GM19438 (cell line): Measurements from ENCODE around the gene DMTF1.
A peak's percentile ranks its signal among the peaks of the same experiment; 100 is the strongest.
"Not testable (repeated sequence)": the region's sequence is repeated elsewhere in the genome, so short reads cannot be mapped to it uniquely, and the experiment has no call there.

Source experiments
- ATAC-seq: cut with Tn5 transposase; IDR thresholded peaks from one replicate; pipeline ENCODE4 v1.9.1; 2021; ENCODE audit warnings: low read depth; ENCODE audit not compliant: unreplicated experiment

The DMTF1 gene, protein sequence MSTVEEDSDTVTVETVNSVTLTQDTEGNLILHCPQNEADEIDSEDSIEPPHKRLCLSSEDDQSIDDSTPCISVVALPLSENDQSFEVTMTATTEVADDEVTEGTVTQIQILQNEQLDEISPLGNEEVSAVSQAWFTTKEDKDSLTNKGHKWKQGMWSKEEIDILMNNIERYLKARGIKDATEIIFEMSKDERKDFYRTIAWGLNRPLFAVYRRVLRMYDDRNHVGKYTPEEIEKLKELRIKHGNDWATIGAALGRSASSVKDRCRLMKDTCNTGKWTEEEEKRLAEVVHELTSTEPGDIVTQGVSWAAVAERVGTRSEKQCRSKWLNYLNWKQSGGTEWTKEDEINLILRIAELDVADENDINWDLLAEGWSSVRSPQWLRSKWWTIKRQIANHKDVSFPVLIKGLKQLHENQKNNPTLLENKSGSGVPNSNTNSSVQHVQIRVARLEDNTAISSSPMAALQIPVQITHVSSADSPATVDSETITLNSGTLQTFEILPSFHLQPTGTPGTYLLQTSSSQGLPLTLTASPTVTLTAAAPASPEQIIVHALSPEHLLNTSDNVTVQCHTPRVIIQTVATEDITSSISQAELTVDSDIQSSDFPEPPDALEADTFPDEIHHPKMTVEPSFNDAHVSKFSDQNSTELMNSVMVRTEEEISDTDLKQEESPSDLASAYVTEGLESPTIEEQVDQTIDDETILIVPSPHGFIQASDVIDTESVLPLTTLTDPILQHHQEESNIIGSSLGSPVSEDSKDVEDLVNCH

DNA sequence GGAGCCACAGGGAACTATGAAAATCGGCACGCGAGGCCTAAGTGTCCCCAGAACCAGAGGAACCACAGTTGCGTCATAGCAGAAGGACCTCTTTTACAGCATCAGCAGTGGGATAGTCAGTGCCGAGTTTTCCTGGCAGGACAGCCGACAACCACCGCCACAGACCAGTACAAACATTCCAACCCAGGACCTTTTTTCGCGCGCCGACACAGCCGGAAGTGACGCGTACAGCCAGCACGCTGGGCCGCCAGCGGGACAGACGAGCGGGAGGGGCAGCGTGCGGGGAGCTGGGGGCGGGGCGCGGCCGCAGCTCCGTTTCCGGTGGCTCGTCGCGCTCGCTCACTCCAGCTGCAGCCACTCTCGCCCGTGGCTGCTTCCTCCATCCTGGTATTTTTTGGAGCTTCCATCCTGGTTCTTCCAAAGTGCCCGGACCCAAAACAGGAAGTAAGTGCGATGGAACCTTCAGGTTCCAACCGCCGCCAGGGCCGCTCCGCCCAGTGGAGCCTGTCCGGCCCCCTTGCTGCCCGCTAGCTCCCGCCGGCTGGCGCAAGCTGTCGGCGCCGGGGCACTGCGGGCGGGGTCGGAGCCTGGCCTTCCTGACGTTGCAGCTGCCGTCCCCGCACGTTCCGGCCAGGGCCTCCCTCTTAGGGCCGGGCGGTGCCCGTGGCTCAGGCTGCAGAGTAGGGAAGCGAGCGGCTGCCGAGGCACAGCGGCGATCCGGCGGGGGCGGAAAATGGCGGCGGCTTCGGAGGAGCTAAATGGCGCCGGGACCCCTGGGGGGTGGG lies at the start of gene DMTF1:
TSS of gene DMTF1 (plus strand) at position 342 of the 785 bp plus-strand sequence. CDS start 12,489 bp downstream, outside the sequence.
- ATAC-seq, result peak; percentile 81

DNA sequence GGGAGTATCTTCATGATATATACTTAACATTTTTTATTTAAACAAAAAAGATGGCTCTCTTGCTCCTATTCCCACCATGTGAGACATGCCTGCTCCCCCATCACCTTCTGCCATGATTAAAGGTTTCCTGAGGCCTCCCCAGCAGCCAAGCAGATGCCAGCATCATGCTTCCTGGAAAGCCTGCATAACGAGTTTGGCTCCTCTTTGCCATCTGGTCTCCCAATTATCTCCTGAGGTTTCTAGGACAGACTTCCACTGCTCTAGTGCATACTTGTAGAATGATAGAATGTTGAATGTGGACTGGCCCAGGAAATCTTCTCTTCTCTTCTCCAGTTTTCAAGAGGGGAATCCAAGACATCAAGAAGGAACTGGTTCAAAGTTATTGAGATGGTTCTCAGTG lies 46.9 kb upstream of the DMTF1 start:
- no peak for ATAC-seq

DNA sequence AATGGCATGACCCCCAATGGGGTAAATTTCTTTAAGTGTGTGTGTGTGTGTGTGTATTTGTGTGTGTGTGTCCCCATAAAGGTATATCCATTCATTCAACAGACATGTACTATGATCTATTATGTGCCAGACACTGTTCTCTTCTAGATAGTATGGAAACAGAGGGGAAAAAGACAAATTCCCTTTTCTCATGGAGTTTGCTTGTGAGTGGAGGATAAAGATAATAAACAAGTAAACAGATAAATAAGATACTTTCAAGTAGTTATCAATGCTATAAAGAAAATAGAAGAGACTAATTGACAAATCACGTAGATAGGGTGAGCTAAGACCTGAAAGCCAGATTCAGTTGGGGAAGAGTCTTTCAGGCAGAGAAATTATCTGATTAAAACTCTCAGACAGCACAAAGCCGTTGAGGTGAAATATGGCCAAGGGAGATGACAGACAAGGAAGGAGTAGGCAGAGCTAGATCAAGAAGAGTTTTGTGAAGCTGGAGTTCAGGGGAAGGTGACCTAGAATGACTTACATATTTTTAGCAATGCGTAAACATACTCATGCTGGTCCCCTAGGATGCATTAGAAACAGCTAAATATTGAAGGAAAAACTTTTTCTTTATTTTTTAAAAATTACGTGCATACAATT lies 45.2 kb upstream of the DMTF1 start:
- no peak for ATAC-seq

DNA sequence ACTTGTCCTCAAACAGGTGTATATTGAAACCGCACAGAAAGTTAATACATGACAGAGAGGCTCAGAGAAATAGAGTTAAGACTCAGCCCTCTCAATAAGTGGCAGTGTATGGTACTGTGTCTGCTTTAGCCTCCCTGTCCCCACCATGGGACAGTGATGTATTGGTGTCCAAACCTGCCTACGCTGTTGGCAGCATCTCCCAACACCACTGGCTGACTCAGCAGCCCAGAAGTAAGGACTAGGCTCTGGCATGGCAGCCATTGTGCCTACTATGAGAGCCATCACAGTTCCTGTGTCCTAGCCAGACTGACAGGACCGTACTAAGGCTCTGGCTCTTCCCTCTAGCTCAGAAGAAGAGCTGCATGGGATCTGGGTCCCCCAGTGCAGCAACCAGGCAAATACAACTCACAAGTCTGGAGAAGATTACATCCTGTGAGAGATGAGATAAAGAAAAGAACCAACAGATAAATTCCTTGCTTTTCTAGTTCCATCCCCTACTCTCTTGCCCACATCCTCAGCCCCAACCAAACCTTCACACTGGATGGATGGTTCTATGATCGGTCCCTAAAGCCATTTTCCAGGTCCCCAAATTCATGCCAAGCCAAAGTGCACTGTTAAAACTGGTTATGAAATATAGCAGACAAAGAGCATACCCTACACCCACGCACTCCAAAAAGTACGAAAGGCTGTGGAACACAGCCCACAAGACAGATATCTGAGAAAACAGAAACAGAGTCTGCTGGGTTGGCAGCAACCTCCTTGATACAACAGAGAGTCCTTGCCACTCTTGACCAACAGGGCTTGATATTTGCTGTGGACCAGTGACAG lies 44.1 kb upstream of the DMTF1 start:
- ATAC-seq, result no peak

DNA sequence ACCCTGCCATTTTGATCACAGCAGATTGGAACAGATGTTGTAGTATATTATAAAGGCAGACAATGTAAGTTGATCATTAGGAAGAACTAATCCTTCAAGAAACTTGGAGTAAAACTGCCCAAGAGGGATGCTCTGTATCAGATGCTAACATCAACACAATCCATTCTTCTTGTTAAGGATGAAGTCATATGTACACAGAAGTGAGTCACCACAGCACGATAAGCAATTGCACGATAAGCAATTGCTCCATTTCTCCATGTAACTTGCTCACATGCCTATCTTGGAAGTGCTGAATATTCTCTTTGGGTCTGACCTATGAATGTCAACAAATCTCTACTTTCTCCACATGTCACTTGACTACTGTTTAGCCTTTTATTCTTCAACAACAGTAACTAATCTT lies 41.5 kb upstream of the DMTF1 start:
- ATAC-seq, result no peak

DNA sequence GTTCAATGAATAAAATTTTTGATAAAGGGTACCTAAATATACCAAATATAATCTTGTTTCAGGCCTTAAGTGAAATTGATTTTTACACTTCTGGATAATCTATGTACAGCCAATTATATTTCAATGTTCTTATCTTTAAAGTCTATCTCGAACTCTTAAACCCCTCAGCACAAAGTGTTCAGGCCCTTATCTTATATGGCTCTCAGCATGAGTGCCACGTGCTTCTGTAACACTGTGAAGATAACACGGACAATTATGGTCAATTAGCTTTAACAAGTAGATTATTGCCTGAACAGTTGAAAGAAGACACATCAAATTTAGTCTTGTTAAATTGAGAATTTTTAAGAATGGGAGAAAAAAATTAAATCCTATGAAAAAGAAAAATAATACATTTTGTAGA lies 40.4 kb upstream of the DMTF1 start:
- ATAC-seq, result no peak

DNA sequence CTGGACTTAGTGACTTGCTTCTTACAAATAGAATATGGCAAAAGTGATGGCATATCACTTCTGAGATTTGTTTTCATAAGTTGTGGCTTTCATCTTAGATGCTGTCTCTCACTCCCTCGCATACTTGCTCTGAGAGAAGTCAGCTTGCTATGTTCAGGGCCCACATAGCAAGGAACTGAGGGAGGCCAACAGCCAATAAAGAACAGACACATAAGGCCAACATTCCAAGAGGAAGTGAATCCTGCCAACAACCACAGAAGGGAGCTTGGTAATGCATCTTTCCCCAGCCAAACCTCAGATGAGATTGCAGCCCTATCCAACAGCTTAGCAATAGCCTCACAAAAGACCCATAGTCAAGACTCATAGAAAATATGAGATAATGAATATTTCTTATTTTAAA lies 39.2 kb upstream of the DMTF1 start:
- ATAC-seq, result no peak

DNA sequence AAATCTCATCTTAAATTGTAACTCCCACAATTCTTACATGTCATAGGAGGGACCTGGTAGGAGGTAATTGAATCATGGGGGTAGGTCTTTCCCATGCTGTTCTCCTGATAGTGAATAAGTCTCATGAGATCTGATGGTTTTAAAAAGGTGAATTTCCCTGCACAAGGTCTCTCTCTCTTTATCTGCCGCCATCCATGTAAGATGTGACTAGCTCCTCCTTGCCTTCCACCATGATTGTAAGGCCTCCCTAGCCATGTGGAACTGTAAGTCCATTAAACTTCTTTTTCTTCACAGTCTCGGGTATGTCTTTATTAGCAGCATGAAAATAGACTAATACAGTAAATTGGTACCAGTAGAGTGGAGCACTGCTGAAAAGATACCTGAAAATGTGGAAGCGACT lies 38.3 kb upstream of the DMTF1 start:
- ATAC-seq, result not testable (repeated sequence)

DNA sequence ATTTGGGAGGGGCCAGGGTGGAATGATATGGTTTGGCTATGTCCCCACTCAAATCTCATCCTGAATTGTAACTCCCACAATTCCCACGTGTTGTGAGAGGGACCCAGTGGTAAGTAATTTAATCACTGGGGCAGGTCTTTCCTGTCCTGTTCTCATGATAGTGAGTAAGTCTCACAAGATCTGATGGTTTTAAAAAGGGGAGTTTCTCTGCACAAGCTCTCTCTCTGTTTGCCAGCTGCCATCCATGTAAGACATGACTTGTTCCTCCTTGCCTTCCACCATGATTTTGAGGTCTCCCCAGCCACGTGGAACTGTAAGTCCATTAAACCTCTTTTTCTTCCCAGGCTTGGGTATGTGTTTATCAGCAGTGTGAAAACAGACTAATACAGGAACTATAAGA lies 36.5 kb upstream of the DMTF1 start:
- ATAC-seq, result not testable (repeated sequence)

DNA sequence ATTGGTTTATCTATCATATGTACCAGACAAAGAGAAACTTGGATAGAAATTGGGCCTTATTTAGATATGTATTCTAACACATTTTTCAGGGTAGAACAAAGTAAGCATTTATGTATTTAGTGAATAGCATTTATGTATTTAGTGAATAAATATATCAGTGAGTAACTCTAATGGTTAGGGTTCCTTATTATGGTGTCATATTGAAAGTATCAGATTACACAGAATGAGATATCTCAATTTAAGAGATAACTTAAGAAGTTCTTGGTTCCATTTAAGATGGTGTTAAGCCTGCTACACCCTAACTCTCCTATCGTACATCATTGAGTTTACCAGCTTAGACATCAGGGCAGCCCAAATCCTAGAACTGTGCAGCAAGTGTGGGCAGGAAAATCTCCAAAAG lies 35.9 kb upstream of the DMTF1 start:
- no peak for ATAC-seq

DNA sequence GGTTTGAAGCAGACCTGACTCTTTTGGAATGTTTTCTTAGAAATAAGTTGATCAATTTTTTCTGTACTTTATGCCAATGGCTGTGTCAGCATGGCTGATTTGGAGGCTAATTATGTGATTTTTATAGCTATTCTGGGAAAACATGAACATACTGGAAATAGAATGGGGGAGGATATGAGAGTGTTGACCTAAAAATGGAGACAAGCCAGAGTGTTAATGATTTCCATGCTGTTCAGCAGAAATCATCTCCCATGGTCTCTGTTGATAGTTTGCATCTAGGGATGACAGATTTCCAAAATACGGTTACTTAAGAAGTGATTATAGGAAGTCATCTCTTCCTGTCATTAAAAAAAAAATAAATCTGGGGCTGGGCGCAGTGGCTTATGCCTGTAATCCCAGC lies 32.7 kb upstream of the DMTF1 start:
- ATAC-seq, result no peak

DNA sequence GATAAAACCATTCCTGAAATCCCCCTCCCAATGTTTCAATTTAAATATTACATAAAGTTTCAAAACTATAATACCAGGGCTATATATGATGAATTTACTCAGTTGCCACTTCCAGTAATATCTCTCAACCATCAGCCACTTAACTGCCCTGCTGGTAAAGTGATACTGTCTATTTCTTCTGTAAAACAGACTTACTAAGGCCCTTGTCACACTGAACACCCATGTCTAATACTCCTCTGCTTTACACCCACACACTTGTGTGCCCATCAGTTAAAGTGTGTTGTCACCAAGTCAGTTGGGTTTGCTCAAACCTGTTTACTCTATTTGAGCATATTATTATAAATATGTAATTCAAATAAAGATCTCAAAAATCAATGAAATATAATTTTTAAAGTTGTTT lies 29.1 kb upstream of the DMTF1 start:
- ATAC-seq, result no peak

DNA sequence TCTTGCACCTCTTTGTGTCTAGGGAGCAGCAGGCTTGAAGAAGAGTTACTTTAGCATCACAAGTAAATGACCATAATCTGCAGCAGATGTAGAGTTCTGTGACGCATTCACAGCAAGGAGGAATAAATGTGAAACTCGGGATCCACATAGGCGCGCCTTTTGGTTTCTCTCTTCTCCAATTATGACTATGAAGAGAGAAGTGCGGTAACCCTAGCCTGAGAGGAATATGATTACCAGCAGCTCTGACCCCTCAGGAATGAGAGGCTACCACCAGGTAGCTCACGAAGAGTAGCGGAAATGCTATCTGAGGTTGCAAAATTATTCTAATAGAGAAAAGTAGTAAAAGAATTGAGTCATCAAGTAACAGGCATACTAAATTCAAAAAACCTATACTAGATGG lies 25.2 kb upstream of the DMTF1 start:
- ATAC-seq, result peak; percentile 49

DNA sequence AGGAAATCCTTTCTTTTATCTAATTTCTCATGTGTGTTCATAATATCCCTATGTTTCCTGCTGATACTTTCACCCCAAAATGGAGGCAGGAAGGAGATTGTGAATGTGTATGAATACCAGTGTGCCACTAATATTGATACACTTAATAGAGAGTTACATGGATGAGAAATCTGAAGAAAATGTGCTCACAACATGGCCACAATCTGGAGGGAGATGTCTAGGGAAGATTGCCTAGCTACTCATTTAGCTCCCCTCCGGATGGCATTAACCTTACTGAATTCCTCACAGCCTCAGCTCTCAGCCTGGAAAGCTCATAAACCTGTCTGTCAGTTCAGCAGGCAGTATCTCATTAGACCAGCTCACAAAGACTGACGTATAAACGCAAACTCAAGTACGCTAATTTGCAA lies 23.4 kb upstream of the DMTF1 start:
- no peak for ATAC-seq

DNA sequence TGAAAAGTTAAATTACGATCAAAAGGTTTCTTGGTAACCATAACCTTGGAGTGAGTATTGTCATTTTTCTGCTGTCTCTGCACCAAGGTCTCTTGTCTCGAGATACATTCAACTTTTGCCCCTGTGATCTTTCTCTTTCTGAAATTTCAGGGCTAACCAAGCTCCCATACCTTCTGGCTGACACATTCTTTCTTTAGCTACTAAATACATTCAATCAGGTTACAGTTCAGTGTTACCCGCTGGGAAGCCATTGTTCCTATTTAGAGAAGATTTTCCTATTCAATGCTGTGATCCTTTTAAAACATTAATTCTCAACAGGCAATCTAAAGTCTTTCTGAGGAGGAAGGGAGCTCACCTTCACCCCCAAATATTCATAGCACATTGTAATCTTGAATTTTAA lies 22.9 kb upstream of the DMTF1 start:
- no peak for ATAC-seq

DNA sequence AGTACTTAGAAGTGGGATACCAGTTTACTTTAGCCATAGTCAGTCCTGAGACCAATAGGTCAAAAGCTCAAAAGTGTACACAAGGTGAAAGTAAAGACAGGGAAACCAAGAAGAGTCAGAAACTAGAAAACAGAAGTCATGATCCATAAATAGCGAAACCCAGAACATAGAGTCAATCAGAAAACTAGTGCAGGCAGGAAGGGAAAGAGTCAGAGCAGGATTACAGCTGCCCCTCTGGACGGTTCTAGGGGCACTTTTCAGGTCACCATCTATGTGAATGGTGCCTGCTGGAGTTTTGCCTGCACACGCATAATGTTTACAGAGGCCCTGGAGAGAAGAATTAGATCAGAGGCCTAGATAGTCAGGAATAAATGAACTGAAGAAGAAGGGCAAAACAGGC lies 22.4 kb upstream of the DMTF1 start:
- peak; percentile 91 for ATAC-seq

DNA sequence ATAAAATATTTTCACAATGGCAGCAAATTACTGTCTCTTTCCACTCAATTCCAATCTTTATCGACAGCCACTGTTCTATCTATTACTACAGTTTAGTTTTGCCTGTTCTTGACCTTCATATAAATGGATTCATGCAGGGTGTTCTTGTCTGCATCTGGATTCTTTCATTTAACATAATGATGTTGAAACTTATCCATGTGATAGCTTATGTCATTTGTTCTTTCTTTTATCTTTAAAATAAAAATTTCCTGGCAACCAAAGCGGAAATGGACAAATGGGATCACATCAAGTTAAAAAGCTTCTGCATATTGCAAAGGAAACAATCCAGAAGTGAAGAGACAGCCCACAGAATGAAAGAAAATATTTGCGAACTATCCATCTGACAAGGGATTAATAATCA lies 20.5 kb upstream of the DMTF1 start:
- ATAC-seq, result no peak

DNA sequence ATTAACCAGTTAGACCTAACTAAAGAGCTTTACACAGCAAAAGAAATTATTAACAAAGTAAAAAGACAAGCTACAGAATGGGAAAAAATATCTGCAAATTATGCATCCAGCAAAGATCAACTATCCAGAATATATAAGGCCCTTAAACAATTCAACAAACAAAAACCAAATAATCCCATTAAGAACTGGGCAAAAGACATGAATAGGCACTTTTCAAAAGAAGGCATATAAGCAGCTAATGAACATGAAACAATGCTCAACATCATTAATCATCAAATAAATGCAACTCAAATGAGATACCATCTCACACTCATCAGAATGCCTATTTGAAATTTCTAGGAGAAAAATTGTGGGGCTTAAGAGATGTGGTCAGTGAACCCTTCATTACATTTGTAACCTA lies 15.0 kb upstream of the DMTF1 start:
- ATAC-seq, result no peak

DNA sequence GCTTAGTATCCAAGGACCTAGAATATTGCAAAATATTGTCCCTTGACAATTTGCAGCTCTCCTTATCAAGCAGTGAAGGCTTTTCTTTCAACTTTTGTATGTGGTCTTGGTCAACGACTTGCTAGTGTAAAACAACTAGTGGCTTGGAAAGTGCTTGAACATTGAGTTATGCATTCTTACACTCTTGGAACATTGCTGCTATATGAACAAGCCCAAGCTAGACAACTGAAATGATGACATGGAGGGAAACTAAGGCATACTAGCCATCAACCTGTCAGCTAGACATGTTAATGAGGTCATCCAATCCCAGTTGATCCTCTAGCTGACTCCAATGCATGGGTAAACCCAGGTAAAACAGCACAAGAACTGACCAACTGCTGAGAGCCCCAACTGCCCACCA lies 12.7 kb upstream of the DMTF1 start:
- ATAC-seq, result no peak

DNA sequence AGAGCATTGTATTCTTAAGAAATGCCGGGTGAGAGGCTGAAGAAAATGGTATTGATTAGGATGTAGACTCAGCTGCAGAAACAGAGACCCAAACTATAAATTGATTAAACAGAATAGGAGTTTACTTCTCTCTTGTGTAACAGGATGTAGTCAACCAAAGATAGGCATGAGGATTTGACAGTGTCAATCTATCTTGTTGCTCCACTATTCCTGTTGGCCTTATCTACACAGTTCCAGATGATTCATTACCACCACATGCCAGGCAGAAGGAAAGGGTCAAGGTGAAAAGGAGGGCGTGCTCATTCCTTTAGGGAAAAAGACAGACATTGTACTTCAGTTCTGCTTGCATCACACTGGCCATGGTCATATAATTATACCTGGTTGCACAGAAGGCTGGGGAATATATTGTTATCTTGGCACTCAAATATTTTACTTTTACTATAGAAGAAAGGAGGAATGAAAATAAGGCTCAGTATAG lies 11.9 kb upstream of the DMTF1 start:
- no peak for ATAC-seq
